HTR-8/SVneo (cell line): ENCODE results near the gene KIF1A.
"Not testable (repeated sequence)": the region's sequence is repeated elsewhere in the genome, so short reads cannot be mapped to it uniquely, and the experiment has no call there.

ENCODE experiments used
- DNase-seq: peaks from one replicate; pipeline ENCODE4 v3.0.0; 2011; ENCODE audit warnings: low spot score, mixed read lengths; ENCODE audit not compliant: insufficient read length
- FAIRE-seq: peaks from 2 replicates; lab custom pipeline; 2011; peaks lifted over from hg19 to GRCh38; lab: Jason Lieb, UNC

Gene KIF1A

GRCh38 chr2:240848900-240849680, 29.1 kb upstream of the KIF1A start:
- DNase-seq: no peak
- no peak for FAIRE-seq

DNA sequence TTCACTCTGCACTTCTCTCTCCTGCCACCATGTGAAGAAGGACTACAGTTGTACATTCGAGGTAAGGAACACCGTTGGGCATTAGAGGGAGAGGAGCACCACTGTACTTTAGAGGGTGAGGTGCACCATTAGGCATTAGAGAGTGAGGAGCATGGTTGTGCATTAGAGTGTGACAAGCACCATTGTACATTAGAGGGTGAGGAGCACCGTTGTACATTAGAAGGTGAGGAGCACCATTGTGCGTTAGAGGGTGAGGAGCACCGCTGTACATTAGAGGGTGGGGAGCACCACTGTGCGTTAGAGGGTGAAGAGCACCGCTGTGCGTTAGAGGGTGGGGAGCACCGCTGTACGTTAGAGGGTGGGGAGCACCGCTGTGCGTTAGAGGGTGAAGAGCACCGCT, 27.8 kb upstream of the KIF1A start:
- FAIRE-seq (peak; percentile 68), DNase-seq (no peak)

DNA sequence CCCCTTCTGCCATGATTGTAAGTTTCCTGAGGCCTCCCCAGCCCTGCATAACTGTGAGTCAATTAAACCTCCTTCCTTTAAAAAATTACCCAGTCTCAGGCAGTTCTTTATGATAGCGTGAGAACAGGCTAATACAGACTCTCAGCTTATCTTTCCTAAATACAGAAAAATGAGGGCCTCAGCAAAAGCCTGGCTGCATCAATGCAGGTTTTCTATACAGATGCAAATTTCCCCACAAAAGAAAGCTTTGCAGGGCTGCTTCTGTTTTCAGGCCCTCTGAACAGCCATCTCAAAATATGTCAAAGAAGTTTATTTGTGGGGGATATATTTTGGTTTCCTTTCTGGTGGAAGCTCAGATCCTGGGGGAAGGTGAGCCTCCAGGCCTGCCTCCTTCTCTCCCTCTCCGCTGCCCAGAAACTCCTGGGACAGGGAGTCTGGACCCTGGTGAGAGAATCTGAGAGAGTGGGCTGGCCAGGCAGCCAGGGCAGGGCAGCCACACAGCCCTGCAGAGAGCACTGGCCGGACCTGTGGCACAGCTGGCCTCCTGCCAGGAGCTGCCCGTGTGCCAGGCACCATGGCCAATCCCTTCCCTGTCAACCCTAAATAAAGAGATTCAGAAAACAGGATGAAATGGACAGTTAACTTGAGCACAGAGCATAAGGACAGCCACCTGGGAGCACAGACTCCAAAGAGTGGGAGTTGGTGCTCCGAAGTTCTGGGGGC, 27.0 kb upstream of the KIF1A start:
- no peak for FAIRE-seq

GRCh38 chr2:240846309-240846708, 26.3 kb upstream of the KIF1A start:
- not testable (repeated sequence) for FAIRE-seq, DNase-seq

More for the DNA sequence above, 27.0 kb upstream of the KIF1A start:
- DNase-seq: no peak

DNA sequence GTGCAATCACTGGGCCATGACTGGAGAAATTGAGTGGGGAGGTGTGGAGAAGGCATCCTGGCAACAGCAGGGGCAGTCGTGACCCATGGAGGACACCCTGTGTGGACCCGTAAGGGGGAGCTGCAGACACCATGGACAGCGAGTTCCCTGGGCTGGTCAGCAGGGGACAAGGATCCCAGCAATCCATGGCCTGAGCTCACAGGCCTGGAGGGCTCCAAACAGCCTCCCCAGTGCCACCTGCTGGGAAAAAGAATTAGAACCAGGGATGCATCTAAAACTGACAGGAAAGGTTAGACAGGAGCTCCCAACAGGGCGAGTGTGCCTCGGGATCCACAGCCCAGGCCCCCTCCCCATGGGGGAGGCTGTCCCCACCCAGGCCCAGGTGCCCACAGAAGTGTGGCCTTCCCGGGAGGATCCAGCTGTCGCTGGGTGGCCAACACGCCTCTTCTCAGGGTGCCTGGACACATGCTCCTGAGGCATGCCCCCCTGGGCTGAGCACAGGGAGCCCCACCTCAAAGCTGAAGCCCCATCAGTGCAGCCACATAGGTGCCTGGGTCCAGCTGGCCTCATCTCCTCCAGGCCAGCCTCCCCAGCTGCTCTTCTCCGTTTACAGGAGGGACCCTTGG, 20.5 kb upstream of the KIF1A start:
- peak; percentile 73 for FAIRE-seq
- DNase-seq: peak; percentile 85

GRCh38 chr2:240839152-240840143, 19.4 kb upstream of the KIF1A start:
- DNase-seq (no peak), FAIRE-seq (no peak)

GRCh38 chr2:240837621-240838020, 17.6 kb upstream of the KIF1A start:
- FAIRE-seq (no peak), DNase-seq (no peak)

DNA sequence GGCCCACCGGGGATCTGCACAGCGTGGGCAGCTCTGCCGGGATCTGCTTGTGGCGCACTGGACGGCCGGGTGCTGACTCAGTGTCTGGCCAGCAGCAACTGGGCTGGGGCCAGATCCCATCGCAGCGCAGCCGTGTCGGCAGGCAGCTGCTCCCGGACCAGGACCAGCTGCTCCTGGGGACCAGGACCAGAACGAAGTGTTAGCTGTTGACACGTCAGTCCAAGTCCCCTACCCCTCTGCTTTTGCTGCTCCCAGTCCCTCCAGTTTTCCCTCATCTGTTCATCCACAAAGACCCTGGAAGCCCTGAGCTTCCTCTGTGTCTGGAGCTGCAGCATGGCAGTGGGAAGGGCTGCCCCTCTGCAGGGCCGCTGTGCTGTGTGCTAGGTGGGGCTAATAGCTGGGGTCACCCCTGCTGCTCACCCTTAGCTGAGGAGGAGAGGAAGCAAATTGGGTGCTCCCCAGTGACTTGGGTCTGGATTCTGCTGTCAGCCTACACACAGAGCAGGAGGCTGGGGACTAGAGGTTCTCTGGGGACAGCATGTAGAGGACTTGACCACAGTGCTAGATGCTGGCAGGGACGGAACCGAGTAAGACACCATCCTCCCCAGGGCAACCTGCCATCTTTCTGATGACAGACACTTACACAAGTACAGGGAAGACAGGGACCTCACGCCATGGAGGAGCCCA, 16.9 kb upstream of the KIF1A start:
- DNase-seq: no peak
- no peak for FAIRE-seq

DNA sequence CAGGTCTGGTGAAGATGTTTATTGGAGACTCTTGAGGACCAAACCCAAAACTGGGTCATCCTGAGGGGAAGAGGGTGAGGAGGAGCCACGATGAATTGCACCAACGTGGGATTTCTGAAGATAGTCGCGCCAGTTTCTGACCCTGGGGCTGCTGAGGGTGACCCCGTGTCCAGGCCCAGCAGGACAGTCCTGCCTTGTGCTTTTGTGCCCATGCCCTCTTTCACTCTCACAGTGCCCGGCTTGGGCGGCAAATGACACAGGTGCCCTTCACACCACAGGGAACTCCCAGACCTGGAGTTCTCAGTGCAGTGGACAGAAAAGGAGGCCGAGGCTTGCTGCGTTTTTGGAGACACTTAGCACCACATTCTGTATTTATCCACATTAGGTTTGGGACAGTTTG, 15.5 kb upstream of the KIF1A start:
- DNase-seq: no peak

GRCh38 chr2:240834377-240834975, 14.5 kb upstream of the KIF1A start:
- DNase-seq (no peak), FAIRE-seq (no peak)

More for the DNA sequence above, 15.5 kb upstream of the KIF1A start:
- no peak for FAIRE-seq

DNA sequence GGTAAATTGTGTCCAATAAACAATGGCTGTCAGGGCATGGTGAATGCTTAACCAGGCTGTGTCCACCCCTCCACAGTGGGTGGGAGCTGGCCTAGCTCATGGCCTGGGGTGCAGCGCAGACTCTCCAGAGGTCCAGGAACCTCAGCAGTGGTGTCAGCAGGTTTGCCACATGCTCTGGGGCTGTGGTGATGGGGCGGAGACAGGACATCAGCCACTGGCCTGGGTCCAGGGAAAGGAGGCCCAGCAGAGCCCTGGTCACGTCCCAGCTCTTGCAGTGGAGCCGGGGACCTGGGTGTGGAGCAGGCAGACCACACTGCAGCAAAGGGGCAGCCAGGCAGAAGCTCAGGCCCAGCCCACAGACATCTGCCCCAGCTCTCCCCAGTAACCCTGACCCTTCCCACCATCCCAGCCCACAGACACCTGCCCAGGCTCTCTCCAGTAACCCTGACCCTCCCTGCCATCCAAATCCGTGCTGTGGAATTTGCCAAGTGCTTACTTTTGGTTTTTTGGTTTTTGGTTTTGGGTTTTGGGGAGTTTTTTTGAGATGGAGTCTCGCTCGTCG, 13.8 kb upstream of the KIF1A start:
- DNase-seq (no peak), FAIRE-seq (no peak)

GRCh38 chr2:240832921-240833494, 13.0 kb upstream of the KIF1A start:
- DNase-seq (no peak), FAIRE-seq (no peak)

DNA sequence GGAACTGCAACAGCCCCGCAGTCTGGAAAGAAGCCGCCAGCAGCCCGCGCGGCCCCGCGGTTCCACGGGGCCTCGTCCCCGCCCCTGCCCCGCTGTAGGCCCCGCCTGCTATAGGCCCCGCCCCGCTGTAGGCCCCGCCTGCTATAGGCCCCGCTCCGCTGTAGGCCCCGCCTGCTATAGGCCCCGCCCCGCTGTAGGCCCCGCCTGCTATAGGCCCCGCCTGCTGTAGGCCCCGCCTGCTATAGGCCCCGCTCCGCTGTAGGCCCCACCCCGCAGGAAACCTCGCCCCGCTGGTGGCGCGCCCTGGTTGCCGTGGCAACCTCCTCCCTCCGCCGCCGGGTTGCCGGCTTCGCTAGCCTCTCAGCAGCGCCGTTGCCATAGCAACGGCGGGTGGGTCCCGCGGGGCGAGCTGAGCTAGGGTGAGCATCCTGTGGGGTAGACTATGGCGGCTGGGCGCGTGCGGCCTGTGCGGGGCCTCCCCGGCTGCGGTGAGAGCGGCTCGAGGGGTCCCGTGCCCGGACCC, 12.2 kb upstream of the KIF1A start:
- FAIRE-seq: peak; percentile 97
- peak; percentile 78 for DNase-seq

- no peak for FAIRE-seq
- DNase-seq: no peak
Observed at GRCh38 chr2:240831594-240832204, 11.7 kb upstream of the KIF1A start.

DNA sequence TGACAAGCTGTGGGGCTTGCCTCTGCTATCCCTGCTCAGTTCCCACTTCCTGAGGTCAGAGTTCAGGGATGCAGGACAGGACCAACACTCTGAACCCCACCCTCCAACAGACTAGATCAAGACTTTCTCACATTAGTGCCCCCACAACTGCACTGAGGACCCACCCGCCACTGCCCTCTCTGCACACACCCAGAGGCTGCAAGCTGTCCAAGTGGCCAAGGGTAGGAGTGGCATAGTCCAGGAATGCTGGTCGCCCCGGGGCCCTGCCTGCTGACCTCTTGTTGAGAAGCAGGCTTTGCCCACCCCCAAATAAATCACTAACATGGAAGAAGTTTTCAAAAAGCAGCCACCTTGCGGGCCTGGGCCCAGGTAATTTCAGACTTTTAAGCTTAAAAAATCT, 5.5 kb upstream of the KIF1A start:
- DNase-seq: no peak
- no peak for FAIRE-seq

GRCh38 chr2:240823449-240824336, 3.7 kb upstream of the KIF1A start:
- no peak for FAIRE-seq
- no peak for DNase-seq
